Measurements from ENCODE around the gene DOK4.

DNA sequence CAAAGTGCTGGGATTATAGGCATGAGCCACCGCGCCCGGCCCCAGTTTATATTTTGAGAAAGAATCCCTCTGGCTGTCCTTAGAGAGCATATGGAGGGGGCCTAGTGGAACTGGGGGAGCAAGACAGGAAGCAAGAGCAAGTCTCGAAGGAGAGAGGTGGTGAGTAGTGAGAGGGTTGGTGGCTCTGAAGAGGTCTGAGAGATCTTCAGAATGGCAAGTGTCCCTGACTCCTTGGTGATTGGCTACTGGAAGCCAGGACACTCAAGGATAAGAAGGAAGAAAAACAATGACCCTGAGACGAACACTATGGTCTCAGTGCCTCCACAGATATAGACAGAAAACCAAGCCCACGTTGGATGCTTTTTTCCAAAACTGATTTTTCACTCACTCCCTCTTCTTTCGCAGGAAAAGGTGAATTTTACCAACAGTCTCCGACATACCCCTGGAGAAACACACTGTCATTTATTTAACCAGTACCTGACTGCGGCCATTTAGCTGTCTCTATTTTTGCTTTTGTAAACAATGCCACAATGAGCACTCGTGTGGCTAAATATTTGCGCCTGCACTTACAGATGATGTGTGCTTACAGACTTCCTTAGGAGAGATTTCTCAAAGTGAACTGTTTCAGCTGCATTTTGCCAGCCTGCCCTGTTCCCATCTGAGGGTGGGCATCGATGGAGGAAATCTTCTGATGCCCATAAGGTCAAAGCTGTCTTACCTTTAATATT is 15.9 kb upstream of the DOK4 start:
- TF ChIP-seq EZH2 (IDR thresholded peaks at IDR 0.05; ENCODE audit: low read length, unreplicated experiment), result no peak
- TF ChIP-seq, protein P1, sequence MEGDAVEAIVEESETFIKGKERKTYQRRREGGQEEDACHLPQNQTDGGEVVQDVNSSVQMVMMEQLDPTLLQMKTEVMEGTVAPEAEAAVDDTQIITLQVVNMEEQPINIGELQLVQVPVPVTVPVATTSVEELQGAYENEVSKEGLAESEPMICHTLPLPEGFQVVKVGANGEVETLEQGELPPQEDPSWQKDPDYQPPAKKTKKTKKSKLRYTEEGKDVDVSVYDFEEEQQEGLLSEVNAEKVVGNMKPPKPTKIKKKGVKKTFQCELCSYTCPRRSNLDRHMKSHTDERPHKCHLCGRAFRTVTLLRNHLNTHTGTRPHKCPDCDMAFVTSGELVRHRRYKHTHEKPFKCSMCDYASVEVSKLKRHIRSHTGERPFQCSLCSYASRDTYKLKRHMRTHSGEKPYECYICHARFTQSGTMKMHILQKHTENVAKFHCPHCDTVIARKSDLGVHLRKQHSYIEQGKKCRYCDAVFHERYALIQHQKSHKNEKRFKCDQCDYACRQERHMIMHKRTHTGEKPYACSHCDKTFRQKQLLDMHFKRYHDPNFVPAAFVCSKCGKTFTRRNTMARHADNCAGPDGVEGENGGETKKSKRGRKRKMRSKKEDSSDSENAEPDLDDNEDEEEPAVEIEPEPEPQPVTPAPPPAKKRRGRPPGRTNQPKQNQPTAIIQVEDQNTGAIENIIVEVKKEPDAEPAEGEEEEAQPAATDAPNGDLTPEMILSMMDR (conservative IDR thresholded peaks at IDR 0.05; ENCODE audit: low read depth, low read length), result no peak
